ENCODE measurements around the gene RALGAPB. TPM values are rescaled to one million over a fixed set of nuclear protein-coding genes. Genes with fewer than 3 reads are reported as not detected.

The RALGAPB gene
- total and polyA plus RNA-seq, 2 of the 13 experiments (the other 11 are each of a cell fraction or from before 2014, with no cell fraction given): 17.6 to 30.6 TPM

DNA sequence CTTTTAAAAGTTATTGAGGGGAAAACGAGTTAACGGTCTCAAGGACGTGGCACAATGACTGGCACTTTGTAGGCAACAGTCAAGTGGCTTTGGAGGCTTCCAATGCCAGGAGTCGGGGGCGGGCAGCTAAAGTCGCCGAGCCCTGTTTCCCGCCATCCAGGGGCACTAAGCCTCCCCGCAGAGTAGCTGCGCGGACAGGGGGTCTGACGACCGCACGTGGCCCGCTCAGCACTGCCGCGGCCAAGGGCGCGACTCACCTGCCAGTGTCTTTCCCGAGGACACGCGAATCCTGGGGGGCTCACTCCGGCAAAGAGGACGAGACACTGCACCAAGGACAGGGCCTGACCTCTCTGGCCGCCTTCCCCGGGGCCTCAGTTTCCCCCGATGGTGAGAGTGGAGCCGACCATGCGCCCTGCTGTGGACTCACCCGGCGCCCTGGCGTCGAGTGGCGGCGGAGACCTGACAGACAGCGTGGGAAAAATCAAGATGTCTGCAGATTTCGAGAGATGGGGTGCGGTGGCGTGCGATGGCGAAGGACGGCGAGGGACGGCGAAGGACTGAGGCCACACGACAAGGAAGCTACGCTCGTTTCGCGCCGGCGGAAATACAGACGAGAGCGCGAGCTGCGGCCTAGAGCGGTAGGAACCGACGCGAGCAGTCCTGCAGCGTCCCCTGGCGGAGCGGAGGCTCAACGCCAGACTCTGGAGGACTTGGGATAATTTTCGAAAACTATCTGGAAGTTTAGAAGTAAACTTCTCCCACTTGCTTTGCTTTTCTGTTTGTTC lies 37.7 kb upstream of the RALGAPB start, which contains the start of gene SNHG17 (continued):
- TF ChIP-seq, protein P1, sequence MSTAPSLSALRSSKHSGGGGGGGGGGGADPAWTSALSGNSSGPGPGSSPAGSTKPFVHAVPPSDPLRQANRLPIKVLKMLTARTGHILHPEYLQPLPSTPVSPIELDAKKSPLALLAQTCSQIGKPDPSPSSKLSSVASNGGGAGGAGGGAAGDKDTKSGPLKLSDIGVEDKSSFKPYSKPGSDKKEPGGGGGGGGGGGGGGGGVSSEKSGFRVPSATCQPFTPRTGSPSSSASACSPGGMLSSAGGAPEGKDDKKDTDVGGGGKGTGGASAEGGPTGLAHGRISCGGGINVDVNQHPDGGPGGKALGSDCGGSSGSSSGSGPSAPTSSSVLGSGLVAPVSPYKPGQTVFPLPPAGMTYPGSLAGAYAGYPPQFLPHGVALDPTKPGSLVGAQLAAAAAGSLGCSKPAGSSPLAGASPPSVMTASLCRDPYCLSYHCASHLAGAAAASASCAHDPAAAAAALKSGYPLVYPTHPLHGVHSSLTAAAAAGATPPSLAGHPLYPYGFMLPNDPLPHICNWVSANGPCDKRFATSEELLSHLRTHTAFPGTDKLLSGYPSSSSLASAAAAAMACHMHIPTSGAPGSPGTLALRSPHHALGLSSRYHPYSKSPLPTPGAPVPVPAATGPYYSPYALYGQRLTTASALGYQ (CRISPR knock-in tag; IDR thresholded peaks at IDR 0.05): peak; percentile 97
- TF ChIP-seq ZNF160 (CRISPR knock-in tag; IDR thresholded peaks at IDR 0.05) (peak; percentile 98), ZNF331 (CRISPR knock-in tag; IDR thresholded peaks at IDR 0.05) (peak; percentile 99), RELA (CRISPR knock-in tag; IDR thresholded peaks at IDR 0.05) (peak; percentile 95), AKAP8 (CRISPR knock-in tag; IDR thresholded peaks at IDR 0.05) (peak; percentile 95; the same call in 1 of the 2 replicates)
- TF ChIP-seq, protein P2, sequence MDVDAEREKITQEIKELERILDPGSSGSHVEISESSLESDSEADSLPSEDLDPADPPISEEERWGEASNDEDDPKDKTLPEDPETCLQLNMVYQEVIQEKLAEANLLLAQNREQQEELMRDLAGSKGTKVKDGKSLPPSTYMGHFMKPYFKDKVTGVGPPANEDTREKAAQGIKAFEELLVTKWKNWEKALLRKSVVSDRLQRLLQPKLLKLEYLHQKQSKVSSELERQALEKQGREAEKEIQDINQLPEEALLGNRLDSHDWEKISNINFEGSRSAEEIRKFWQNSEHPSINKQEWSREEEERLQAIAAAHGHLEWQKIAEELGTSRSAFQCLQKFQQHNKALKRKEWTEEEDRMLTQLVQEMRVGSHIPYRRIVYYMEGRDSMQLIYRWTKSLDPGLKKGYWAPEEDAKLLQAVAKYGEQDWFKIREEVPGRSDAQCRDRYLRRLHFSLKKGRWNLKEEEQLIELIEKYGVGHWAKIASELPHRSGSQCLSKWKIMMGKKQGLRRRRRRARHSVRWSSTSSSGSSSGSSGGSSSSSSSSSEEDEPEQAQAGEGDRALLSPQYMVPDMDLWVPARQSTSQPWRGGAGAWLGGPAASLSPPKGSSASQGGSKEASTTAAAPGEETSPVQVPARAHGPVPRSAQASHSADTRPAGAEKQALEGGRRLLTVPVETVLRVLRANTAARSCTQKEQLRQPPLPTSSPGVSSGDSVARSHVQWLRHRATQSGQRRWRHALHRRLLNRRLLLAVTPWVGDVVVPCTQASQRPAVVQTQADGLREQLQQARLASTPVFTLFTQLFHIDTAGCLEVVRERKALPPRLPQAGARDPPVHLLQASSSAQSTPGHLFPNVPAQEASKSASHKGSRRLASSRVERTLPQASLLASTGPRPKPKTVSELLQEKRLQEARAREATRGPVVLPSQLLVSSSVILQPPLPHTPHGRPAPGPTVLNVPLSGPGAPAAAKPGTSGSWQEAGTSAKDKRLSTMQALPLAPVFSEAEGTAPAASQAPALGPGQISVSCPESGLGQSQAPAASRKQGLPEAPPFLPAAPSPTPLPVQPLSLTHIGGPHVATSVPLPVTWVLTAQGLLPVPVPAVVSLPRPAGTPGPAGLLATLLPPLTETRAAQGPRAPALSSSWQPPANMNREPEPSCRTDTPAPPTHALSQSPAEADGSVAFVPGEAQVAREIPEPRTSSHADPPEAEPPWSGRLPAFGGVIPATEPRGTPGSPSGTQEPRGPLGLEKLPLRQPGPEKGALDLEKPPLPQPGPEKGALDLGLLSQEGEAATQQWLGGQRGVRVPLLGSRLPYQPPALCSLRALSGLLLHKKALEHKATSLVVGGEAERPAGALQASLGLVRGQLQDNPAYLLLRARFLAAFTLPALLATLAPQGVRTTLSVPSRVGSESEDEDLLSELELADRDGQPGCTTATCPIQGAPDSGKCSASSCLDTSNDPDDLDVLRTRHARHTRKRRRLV (CRISPR knock-in tag; IDR thresholded peaks at IDR 0.05): peak; percentile 96
- TF ChIP-seq, protein P3, sequence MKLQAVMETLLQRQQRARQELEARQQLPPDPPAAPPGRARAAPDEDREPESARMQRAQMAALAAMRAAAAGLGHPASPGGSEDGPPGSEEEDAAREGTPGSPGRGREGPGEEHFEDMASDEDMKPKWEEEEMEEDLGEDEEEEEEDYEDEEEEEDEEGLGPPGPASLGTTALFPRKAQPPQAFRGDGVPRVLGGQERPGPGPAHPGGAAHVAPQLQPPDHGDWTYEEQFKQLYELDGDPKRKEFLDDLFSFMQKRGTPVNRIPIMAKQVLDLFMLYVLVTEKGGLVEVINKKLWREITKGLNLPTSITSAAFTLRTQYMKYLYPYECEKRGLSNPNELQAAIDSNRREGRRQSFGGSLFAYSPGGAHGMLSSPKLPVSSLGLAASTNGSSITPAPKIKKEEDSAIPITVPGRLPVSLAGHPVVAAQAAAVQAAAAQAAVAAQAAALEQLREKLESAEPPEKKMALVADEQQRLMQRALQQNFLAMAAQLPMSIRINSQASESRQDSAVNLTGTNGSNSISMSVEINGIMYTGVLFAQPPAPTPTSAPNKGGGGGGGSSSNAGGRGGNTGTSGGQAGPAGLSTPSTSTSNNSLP (IDR thresholded peaks at IDR 0.05; ENCODE audit: low read depth, low read length): peak; percentile 78; the same call in 1 of the 2 replicates
- TF ChIP-seq, protein P4, sequence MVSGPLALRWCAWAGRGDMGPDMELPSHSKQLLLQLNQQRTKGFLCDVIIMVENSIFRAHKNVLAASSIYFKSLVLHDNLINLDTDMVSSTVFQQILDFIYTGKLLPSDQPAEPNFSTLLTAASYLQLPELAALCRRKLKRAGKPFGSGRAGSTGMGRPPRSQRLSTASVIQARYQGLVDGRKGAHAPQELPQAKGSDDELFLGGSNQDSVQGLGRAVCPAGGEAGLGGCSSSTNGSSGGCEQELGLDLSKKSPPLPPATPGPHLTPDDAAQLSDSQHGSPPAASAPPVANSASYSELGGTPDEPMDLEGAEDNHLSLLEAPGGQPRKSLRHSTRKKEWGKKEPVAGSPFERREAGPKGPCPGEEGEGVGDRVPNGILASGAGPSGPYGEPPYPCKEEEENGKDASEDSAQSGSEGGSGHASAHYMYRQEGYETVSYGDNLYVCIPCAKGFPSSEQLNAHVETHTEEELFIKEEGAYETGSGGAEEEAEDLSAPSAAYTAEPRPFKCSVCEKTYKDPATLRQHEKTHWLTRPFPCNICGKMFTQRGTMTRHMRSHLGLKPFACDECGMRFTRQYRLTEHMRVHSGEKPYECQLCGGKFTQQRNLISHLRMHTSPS (CRISPR knock-in tag; IDR thresholded peaks at IDR 0.05; ENCODE audit: low read depth): peak; percentile 84
- TF ChIP-seq, protein P5, sequence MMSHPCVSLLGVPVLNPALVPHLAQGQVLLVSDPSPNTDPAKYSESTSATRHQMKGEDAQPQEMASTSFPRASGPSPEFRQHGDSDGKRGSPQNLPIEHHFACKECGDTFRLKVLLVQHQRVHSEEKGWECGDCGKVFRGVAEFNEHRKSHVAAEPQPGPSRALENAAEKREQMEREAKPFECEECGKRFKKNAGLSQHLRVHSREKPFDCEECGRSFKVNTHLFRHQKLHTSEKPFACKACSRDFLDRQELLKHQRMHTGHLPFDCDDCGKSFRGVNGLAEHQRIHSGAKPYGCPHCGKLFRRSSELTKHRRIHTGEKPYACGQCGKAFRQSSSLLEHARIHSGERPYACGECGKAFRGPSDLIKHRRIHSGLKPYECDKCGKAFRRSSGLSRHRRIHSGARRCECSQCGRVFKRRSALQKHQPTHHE (CRISPR knock-in tag; IDR thresholded peaks at IDR 0.05; ENCODE audit: borderline replicate concordance): peak; percentile 100; the same call in 1 of the 2 replicates
- TF ChIP-seq, protein P6, sequence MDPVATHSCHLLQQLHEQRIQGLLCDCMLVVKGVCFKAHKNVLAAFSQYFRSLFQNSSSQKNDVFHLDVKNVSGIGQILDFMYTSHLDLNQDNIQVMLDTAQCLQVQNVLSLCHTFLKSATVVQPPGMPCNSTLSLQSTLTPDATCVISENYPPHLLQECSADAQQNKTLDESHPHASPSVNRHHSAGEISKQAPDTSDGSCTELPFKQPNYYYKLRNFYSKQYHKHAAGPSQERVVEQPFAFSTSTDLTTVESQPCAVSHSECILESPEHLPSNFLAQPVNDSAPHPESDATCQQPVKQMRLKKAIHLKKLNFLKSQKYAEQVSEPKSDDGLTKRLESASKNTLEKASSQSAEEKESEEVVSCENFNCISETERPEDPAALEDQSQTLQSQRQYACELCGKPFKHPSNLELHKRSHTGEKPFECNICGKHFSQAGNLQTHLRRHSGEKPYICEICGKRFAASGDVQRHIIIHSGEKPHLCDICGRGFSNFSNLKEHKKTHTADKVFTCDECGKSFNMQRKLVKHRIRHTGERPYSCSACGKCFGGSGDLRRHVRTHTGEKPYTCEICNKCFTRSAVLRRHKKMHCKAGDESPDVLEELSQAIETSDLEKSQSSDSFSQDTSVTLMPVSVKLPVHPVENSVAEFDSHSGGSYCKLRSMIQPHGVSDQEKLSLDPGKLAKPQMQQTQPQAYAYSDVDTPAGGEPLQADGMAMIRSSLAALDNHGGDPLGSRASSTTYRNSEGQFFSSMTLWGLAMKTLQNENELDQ (CRISPR knock-in tag; IDR thresholded peaks at IDR 0.05; ENCODE audit: borderline replicate concordance): peak; percentile 94
- TF ChIP-seq, protein P7, sequence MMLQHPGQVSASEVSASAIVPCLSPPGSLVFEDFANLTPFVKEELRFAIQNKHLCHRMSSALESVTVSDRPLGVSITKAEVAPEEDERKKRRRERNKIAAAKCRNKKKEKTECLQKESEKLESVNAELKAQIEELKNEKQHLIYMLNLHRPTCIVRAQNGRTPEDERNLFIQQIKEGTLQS (CRISPR knock-in tag; IDR thresholded peaks at IDR 0.05): peak; percentile 85
